Large intestine (tissue), 3 donors: ENCODE results near the gene C9orf152. TPM values are rescaled to one million over a fixed set of nuclear protein-coding genes. Genes with fewer than 3 reads are reported as not detected.

ENCODE experiments used
- DNase-seq, 2 donors: peaks; one replicate each; pipeline versions ENCODE4 v3.0.0 to v3.0.0-alpha.2; 2013
- H3K27ac ChIP-seq: one replicate; pipeline ENCODE4 v1.5.1; 2013; ENCODE audit warnings: low read length
- H3K27me3 ChIP-seq: 2 replicates; pipeline ENCODE4 v1.6.1; 2013; ENCODE audit warnings: low read length; ENCODE audit not compliant: control insufficient read depth, insufficient read depth
- H3K36me3 ChIP-seq: 2 replicates; pipeline ENCODE4 v1.6.1; 2013; ENCODE audit warnings: low read length; ENCODE audit not compliant: control insufficient read depth, insufficient read depth
- H3K4me1 ChIP-seq: one replicate; pipeline ENCODE4 v1.6.1; 2013; ENCODE audit warnings: low read length; ENCODE audit not compliant: control insufficient read depth, insufficient read depth
- H3K4me3 ChIP-seq: one replicate; pipeline ENCODE4 v1.5.1; 2013; ENCODE audit warnings: low read length
- H3K9me3 ChIP-seq: one replicate; pipeline ENCODE4 v1.6.1; 2013; ENCODE audit warnings: mild to moderate bottlenecking, low read depth, low read length, moderate library complexity; ENCODE audit not compliant: control insufficient read depth
- WGBS: methylation state at CpG from one replicate; pipeline ENCODE4 v1.1.5; 2013; ENCODE audit warnings: low lambda C conversion rate; ENCODE audit not compliant: insufficient coverage; 5-methylcytosine and 5-hydroxymethylcytosine counted together
- polyA plus RNA-seq: library from polyadenylated mRNA; unstranded; fragments of 120-200 nt; gene quantifications from one replicate; pipeline ENCODE4 v1.2.1, GENCODE V29; 2013

C9orf152 gene
- polyA plus RNA-seq, 1 donor, result 7.6 TPM

DNA sequence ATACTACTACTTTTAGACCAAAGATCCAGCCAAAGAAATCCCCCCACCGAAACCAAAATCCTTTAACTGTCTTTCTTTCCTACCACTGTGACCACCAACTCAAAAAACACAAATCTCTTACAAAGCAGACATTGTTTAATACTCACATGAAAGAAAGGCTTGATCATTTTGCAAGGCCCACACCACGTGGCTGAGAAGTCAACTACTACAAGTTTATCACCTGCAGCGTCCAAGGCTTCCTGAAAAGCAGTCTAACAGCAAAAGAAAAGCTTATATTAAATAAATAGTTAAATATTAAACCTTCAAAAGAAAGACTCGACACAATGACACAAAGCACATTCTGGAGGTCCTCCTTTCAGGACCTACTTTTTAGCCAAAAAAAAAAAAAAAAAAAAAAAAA, 43.3 kb upstream of the C9orf152 start:
- WGBS, result no CpG with 5 or more reads among the region's 4 CpGs
- Histone ChIP-seq H3K4me1 (peaks cover 17% of the 10 kb centered on the region), H3K9me3 (no peaks in the 10 kb centered on the region), H3K27me3 (no peaks in the 10 kb centered on the region), H3K36me3 (peaks cover 26% of the 10 kb centered on the region), H3K27ac (no peak overlapping the region), H3K4me3 (no peak overlapping the region)
- DNase-seq, result peak in 1 of 2 donors; percentile 57

GRCh38 chr9:110249603-110250002, 41.6 kb upstream of the C9orf152 start:
- WGBS, result no CpG with 5 or more reads among the region's 4 CpGs
- Histone ChIP-seq H3K4me1 (peaks cover 13% of the 10 kb centered on the region), H3K4me3 (no peak overlapping the region), H3K27ac (no peak overlapping the region), H3K36me3 (peaks cover 37% of the 10 kb centered on the region), H3K27me3 (no peaks in the 10 kb centered on the region), H3K9me3 (no peaks in the 10 kb centered on the region)
- no peak for DNase-seq

DNA sequence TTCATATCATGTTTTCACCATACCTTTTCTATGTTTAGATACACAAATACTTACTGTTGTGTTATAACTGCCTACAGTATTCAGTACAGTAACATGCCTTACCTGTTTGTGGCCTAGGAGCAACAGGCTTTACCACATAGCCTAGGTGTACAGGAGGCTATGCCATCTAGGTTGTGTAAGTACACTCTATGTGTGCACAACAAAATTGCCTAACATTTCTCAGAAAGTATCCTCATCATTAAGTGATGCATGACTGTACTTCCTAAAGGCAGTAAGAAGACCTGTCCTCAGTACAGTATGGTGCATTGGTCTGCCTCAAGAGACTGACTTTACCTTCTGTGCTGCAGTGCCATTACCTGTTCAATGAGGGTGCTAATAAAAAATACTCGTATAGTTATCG, 40.4 kb upstream of the C9orf152 start:
- H3K27ac ChIP-seq, result no peak overlapping the region
- DNase-seq, result no peak

GRCh38 chr9:110246214-110246613, 38.3 kb upstream of the C9orf152 start:
- WGBS, result no CpG with 5 or more reads among the region's 6 CpGs
- Histone ChIP-seq H3K4me1 (peaks cover 7% of the 10 kb centered on the region), H3K36me3 (peaks cover 48% of the 10 kb centered on the region), H3K4me3 (no peak overlapping the region), H3K27ac (no peak overlapping the region), H3K9me3 (no peaks in the 10 kb centered on the region), H3K27me3 (no peaks in the 10 kb centered on the region)
- DNase-seq, result no peak

More for the DNA sequence above, 40.4 kb upstream of the C9orf152 start:
- H3K4me3 ChIP-seq, result no peak overlapping the region
- H3K4me1 ChIP-seq, result peaks cover 11% of the 10 kb centered on the region
- WGBS, result no CpG with 5 or more reads among the region's 2 CpGs
- no peaks in the 10 kb centered on the region for H3K27me3 ChIP-seq
- H3K9me3 ChIP-seq, result no peaks in the 10 kb centered on the region
- peaks cover 41% of the 10 kb centered on the region for H3K36me3 ChIP-seq

- no CpG with 5 or more reads among the region's 3 CpGs for WGBS
Measured at GRCh38 chr9:110244616-110245015, 36.7 kb upstream of the C9orf152 start.

GRCh38 chr9:110241858-110242321, 33.9 kb upstream of the C9orf152 start:
- Histone ChIP-seq H3K27ac (no peak overlapping the region), H3K36me3 (peaks cover 29% of the 10 kb centered on the region), H3K9me3 (no peaks in the 10 kb centered on the region), H3K4me3 (no peak overlapping the region), H3K4me1 (no peaks in the 10 kb centered on the region), H3K27me3 (no peaks in the 10 kb centered on the region)
- no CpG with 5 or more reads among the region's 1 CpG for WGBS
- DNase-seq, result no peak

More at GRCh38 chr9:110244616-110245015, 36.7 kb upstream of the C9orf152 start:
- no peak overlapping the region for H3K4me3 ChIP-seq
- no peak for DNase-seq
- no peaks in the 10 kb centered on the region for H3K9me3 ChIP-seq
- H3K36me3 ChIP-seq, result peaks cover 40% of the 10 kb centered on the region
- H3K27me3 ChIP-seq, result no peaks in the 10 kb centered on the region
- peaks cover 3% of the 10 kb centered on the region for H3K4me1 ChIP-seq
- no peak overlapping the region for H3K27ac ChIP-seq

DNA sequence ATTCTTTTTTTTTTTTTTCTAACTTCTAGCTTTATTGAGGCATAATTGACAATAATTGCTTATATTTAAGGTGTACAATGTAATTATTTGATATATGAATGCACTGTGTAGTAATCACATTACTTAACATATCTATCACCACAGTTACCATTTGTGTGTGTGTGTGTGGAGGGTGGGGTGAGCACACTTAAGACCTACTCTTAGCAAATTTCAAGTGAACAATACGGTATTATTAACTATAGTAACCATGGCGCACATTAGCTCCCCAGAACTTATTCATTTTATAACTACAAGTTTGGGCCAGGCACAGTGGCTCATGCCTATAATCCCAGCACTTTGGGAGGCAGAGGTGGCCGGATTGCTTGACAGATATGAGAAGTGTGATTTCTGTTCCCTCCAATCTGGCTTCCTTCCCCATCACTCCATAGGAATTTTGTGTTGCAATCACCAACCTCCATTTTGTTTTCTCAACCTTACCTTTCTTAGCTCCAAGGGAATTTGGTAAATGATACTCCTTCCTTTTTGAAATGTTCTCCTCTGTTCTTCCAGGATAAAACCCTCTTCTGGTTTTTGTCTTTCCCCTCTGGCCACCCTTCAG, 33.4 kb upstream of the C9orf152 start:
- Histone ChIP-seq H3K36me3 (peaks cover 24% of the 10 kb centered on the region), H3K9me3 (no peaks in the 10 kb centered on the region), H3K4me1 (no peaks in the 10 kb centered on the region), H3K4me3 (no peak overlapping the region), H3K27me3 (no peaks in the 10 kb centered on the region), H3K27ac (no peak overlapping the region)
- WGBS, result no CpG with 5 or more reads among the region's 3 CpGs
- DNase-seq, result no peak

DNA sequence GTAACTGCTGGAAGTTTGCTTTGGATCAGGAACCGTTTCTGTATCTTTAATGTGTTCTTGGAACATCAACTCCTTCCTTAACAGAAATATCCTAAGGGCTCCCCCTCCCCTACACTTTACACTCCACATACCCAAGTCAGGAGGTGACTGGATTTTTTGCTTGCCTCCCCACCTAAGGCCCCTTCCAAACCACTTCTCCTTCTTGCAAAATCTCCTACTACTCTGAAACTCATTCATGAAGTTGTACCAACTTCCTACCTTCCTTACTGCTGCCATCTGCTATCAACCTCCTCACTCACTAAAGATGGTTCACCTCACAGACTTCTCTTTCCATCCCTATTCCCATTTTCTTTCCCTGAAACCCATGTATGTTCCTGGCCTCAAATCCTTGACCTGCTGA, 32.2 kb upstream of the C9orf152 start:
- no peak for DNase-seq
- Histone ChIP-seq H3K4me3 (no peak overlapping the region), H3K9me3 (no peaks in the 10 kb centered on the region), H3K36me3 (peaks cover 15% of the 10 kb centered on the region), H3K27ac (no peak overlapping the region), H3K4me1 (no peaks in the 10 kb centered on the region), H3K27me3 (no peaks in the 10 kb centered on the region)
- WGBS, result no CpG with 5 or more reads among the region's 1 CpG

- H3K36me3 ChIP-seq, result no peaks in the 10 kb centered on the region
- H3K27me3 ChIP-seq, result no peaks in the 10 kb centered on the region
- no peaks in the 10 kb centered on the region for H3K9me3 ChIP-seq
- DNase-seq, result no peak
- 100% methylated on average over 1 of the region's 2 CpGs for WGBS
- H3K27ac ChIP-seq, result no peak overlapping the region
- H3K4me1 ChIP-seq, result no peaks in the 10 kb centered on the region
- no peak overlapping the region for H3K4me3 ChIP-seq
Measured at GRCh38 chr9:110228321-110228720, 20.4 kb upstream of the C9orf152 start.

GRCh38 chr9:110224583-110224982, 16.6 kb upstream of the C9orf152 start:
- no peaks in the 10 kb centered on the region for H3K9me3 ChIP-seq
- H3K27me3 ChIP-seq, result no peaks in the 10 kb centered on the region
- DNase-seq, result no peak
- WGBS, result no CpG with 5 or more reads among the region's 3 CpGs
- no peak overlapping the region for H3K27ac ChIP-seq
- H3K36me3 ChIP-seq, result no peaks in the 10 kb centered on the region
- peaks cover 13% of the 10 kb centered on the region for H3K4me1 ChIP-seq
- H3K4me3 ChIP-seq, result no peak overlapping the region

GRCh38 chr9:110220809-110221208, 12.8 kb upstream of the C9orf152 start:
- Histone ChIP-seq H3K4me3 (no peak overlapping the region), H3K27ac (peak overlapping the region; percentile 58), H3K27me3 (no peaks in the 10 kb centered on the region), H3K36me3 (no peaks in the 10 kb centered on the region), H3K4me1 (peaks cover 13% of the 10 kb centered on the region), H3K9me3 (no peaks in the 10 kb centered on the region)
- DNase-seq, result peak; percentile 92 to 97
- WGBS, result no CpG with 5 or more reads among the region's 3 CpGs
